ENCODE measurements around the gene PAPSS1. TPM values are rescaled to one million over a fixed set of nuclear protein-coding genes. Genes with fewer than 3 reads are reported as not detected.

PAPSS1 gene
- total and polyA plus RNA-seq, 2 donors (not counting 1 experiment from before 2014, with no cell fraction given) = 59.9 to 70.3 TPM

DNA sequence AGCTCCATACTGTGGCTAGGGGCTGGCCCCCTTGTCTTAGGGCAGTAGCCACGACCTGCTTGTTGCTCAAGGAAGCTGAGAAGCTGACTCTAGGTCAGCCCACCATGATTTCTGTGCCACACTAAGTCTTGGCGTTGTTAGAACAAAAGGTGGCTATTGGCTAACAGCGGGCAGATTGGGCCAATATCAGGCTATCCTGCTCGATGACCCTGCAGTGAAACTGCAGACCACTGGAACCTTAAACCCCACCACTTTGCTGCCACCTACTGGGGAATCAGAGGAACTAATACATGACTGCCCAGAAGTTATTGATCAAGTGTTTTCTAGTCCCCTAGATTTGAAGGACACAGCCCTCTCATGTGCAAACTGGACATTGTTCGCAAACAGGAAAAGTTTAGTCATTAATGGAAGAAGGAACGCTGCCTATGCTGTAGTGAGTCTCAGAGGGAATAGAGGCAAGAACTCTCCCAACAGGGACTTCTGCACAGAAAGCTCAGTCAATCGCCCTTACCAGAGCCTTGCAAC lies 17.0 kb upstream of the PAPSS1 start:
- Histone ChIP-seq H4K20me1 (ENCODE audit: control insufficient read depth, extremely low read depth, insufficient read depth, low read length) (no peaks in the 10 kb centered on the region), H3K4me1 (ENCODE audit: control insufficient read depth, extremely low read depth, insufficient read depth, low read length) (peaks cover 4% of the 10 kb centered on the region), H3K9ac (ENCODE audit: insufficient read depth, low read length) (no peak overlapping the region), H3K4me3 (replicated peaks in 1 of 4; ENCODE audit: control extremely low read depth in 1 of 4, insufficient read depth in 1 of 4, low read depth in 3 of 4, low read length in 4 of 4) (no peak overlapping the region), H3K27me3 (ENCODE audit: control insufficient read depth, insufficient read depth, low read length) (no peaks in the 10 kb centered on the region), H3K36me3 (ENCODE audit: control insufficient read depth, insufficient read depth, low read length) (no peaks in the 10 kb centered on the region), H2AFZ (ENCODE audit: low read length) (no peak overlapping the region), H3K4me2 (ENCODE audit: extremely low read depth, insufficient read depth, low read length) (no peak overlapping the region), H3K27ac (ENCODE audit: insufficient read depth, low read length) (no peak overlapping the region), H3K9me3 (ENCODE audit: control insufficient read depth, insufficient read depth, low read depth, low read length) (no peaks in the 10 kb centered on the region), H3K79me2 (ENCODE audit: control insufficient read depth, insufficient read depth, low read length) (no peaks in the 10 kb centered on the region)
- peak; percentile 47 to 60 for DNase-seq (ENCODE audit: low read depth in 2 of 2)
- TF ChIP-seq, protein P1, sequence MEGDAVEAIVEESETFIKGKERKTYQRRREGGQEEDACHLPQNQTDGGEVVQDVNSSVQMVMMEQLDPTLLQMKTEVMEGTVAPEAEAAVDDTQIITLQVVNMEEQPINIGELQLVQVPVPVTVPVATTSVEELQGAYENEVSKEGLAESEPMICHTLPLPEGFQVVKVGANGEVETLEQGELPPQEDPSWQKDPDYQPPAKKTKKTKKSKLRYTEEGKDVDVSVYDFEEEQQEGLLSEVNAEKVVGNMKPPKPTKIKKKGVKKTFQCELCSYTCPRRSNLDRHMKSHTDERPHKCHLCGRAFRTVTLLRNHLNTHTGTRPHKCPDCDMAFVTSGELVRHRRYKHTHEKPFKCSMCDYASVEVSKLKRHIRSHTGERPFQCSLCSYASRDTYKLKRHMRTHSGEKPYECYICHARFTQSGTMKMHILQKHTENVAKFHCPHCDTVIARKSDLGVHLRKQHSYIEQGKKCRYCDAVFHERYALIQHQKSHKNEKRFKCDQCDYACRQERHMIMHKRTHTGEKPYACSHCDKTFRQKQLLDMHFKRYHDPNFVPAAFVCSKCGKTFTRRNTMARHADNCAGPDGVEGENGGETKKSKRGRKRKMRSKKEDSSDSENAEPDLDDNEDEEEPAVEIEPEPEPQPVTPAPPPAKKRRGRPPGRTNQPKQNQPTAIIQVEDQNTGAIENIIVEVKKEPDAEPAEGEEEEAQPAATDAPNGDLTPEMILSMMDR (conservative IDR thresholded peaks at IDR 0.05 in 1 of 2, IDR thresholded peaks at IDR 0.05 in 1 of 2; ENCODE audit: low read depth in 1 of 2, low read length in 2 of 2) = peak; percentile 81 to 85
- TF ChIP-seq EZH2 (IDR thresholded peaks at IDR 0.05; ENCODE audit: low read length, missing control alignments) = no peak

DNA sequence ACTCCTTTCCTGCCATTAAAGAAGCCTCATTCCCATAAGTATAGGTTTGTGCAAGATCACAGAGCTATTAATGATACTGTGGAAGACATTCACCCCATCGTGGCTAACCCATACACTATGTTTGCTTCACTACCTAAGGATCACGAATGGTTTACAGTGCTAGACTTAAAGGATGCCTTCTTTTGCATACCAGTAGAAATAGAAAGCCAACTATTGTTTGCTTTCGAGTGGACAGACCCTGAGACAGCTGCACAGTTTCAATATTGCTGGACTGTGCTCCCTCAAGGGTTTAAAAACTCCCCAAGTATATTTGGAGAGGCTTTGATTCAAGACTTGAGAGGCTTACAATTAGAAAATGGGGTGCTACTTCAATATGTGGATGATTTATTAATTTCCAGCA lies 16.0 kb upstream of the PAPSS1 start:
- TF ChIP-seq EZH2 (IDR thresholded peaks at IDR 0.05; ENCODE audit: low read length, missing control alignments) = peak; percentile 8
- TF ChIP-seq, protein P1 (conservative IDR thresholded peaks at IDR 0.05 in 1 of 2, IDR thresholded peaks at IDR 0.05 in 1 of 2; ENCODE audit: low read depth in 1 of 2, low read length in 2 of 2) = no peak
- no peaks in the 10 kb centered on the region for H3K27me3 ChIP-seq (ENCODE audit: control insufficient read depth, insufficient read depth, low read length)

DNA sequence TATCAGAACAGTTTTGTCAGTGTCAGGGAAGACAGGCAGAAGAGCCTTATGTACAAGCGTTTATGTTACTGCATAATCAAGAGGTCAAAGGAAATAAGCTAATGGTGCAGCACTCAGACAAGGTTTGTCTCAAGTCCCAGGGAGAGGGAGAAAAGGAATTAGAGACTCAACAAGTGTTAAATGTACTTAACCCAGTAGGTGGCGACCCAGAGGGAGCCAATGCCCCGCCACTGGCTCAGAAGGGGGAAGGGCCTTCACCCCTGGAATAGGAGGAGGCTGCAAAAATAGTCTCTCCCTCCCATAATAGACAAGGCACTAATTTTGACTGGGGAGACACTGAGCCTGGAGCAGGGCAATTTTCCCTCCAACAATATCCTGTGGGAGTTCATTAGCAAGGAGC lies 14.1 kb upstream of the PAPSS1 start:
- Histone ChIP-seq H3K4me1 (ENCODE audit: control insufficient read depth, extremely low read depth, insufficient read depth, low read length) (no peaks in the 10 kb centered on the region), H2AFZ (ENCODE audit: low read length) (no peak overlapping the region), H3K27ac (ENCODE audit: insufficient read depth, low read length) (no peak overlapping the region), H3K9ac (ENCODE audit: insufficient read depth, low read length) (no peak overlapping the region), H4K20me1 (ENCODE audit: control insufficient read depth, extremely low read depth, insufficient read depth, low read length) (no peaks in the 10 kb centered on the region), H3K36me3 (ENCODE audit: control insufficient read depth, insufficient read depth, low read length) (no peaks in the 10 kb centered on the region), H3K4me2 (ENCODE audit: extremely low read depth, insufficient read depth, low read length) (no peak overlapping the region), H3K27me3 (ENCODE audit: control insufficient read depth, insufficient read depth, low read length) (no peaks in the 10 kb centered on the region), H3K79me2 (ENCODE audit: control insufficient read depth, insufficient read depth, low read length) (no peaks in the 10 kb centered on the region), H3K4me3 (replicated peaks in 1 of 4; ENCODE audit: control extremely low read depth in 1 of 4, insufficient read depth in 1 of 4, low read depth in 3 of 4, low read length in 4 of 4) (no peak overlapping the region), H3K9me3 (ENCODE audit: control insufficient read depth, insufficient read depth, low read depth, low read length) (no peaks in the 10 kb centered on the region)
- DNase-seq (ENCODE audit: low read depth in 2 of 2) = no peak
- TF ChIP-seq, protein P1 (conservative IDR thresholded peaks at IDR 0.05 in 1 of 2, IDR thresholded peaks at IDR 0.05 in 1 of 2; ENCODE audit: low read depth in 1 of 2, low read length in 2 of 2) = peak; percentile 13 to 22
- no peak for TF ChIP-seq EZH2 (IDR thresholded peaks at IDR 0.05; ENCODE audit: low read length, missing control alignments)

More for the DNA sequence above, 16.0 kb upstream of the PAPSS1 start:
- H3K27ac ChIP-seq (ENCODE audit: insufficient read depth, low read length) = no peak overlapping the region
- H2AFZ ChIP-seq (ENCODE audit: low read length) = no peak overlapping the region
- peaks cover 3% of the 10 kb centered on the region for H3K4me1 ChIP-seq (ENCODE audit: control insufficient read depth, extremely low read depth, insufficient read depth, low read length)
- H3K4me3 ChIP-seq (replicated peaks in 1 of 4; ENCODE audit: control extremely low read depth in 1 of 4, insufficient read depth in 1 of 4, low read depth in 3 of 4, low read length in 4 of 4) = no peak overlapping the region
- no peak for DNase-seq (ENCODE audit: low read depth in 2 of 2)
- H3K9ac ChIP-seq (ENCODE audit: insufficient read depth, low read length) = no peak overlapping the region
- no peak overlapping the region for H3K4me2 ChIP-seq (ENCODE audit: extremely low read depth, insufficient read depth, low read length)
- no peaks in the 10 kb centered on the region for H3K36me3 ChIP-seq (ENCODE audit: control insufficient read depth, insufficient read depth, low read length)
- no peaks in the 10 kb centered on the region for H3K79me2 ChIP-seq (ENCODE audit: control insufficient read depth, insufficient read depth, low read length)
- H3K9me3 ChIP-seq (ENCODE audit: control insufficient read depth, insufficient read depth, low read depth, low read length) = no peaks in the 10 kb centered on the region
- no peaks in the 10 kb centered on the region for H4K20me1 ChIP-seq (ENCODE audit: control insufficient read depth, extremely low read depth, insufficient read depth, low read length)

All from fibroblast of lung (primary cell).